Gastroesophageal sphincter (tissue), 4 donors: ENCODE data around the gene STAM. TPM values are rescaled to one million over a fixed set of nuclear protein-coding genes. Genes with fewer than 3 reads are reported as not detected.

Experiments used
- ATAC-seq: fragments of 150-250 bp; one replicate; pipeline ENCODE4 v1.9.1; 2016; ENCODE audit warnings: mild to moderate bottlenecking, moderate library complexity
- H3K27ac ChIP-seq, 4 donors: fragments of 200-600 bp; sonication (generic) in 3 of 4; 1 replicate in 3 of 4; 2 replicates in 1 of 4; pipeline ENCODE4 v1.5.1; 2016 to 2019
- H3K27me3 ChIP-seq: fragments of 200-600 bp; sonication (generic); one replicate; pipeline ENCODE4 v1.5.1; 2019
- H3K36me3 ChIP-seq, 2 donors: fragments of 200-600 bp; sonication (generic); one replicate each; pipeline ENCODE4 v1.5.1; 2019; ENCODE audit warnings: control low read depth in 1 of 2
- H3K4me1 ChIP-seq, 3 donors: fragments of 200-600 bp; sonication (generic); 1 replicate in 2 of 3; 2 replicates in 1 of 3; pipeline ENCODE4 v1.5.1; 2016 to 2019; ENCODE audit warnings: control low read depth in 2 of 3
- H3K4me3 ChIP-seq, 2 donors: fragments of 200-600 bp; sonication (generic); one replicate each; pipeline ENCODE4 v1.5.1; 2019; ENCODE audit warnings: mild to moderate bottlenecking in 1 of 2, moderate library complexity in 1 of 2
- H3K9me3 ChIP-seq, 3 donors: fragments of 200-600 bp; sonication (generic); one replicate each; pipeline ENCODE4 v1.5.1; 2017 to 2019; ENCODE audit warnings: control low read depth in 2 of 3
- EP300 ChIP-seq: sonication (generic); formaldehyde crosslinking; IDR thresholded peaks from one replicate; pipeline ENCODE4 v1.6.1; 2017; ENCODE audit warnings: antibody characterized with exemption, mild to moderate bottlenecking
- POLR2A ChIP-seq, 2 donors: fragments of 450-650 bp; IDR thresholded peaks; one replicate each; pipeline ENCODE4 v1.6.1; 2017; ENCODE audit warnings: antibody characterized with exemption in 2 of 2, mild to moderate bottlenecking in 2 of 2, moderate library complexity in 1 of 2
- POLR2AphosphoS5 ChIP-seq: sonication (generic); formaldehyde crosslinking; IDR thresholded peaks from one replicate; pipeline ENCODE4 v1.6.1; 2017; ENCODE audit warnings: antibody characterized with exemption
- WGBS, 2 donors: methylation state at CpG; one replicate each; pipeline ENCODE4 v1.1.5; 2018; ENCODE audit warnings: low coverage in 1 of 2; 5-methylcytosine and 5-hydroxymethylcytosine counted together
- total RNA-seq, 4 donors: library from RNA; depleted of rRNA; stranded (reverse); fragments of >200 nt; gene quantifications; one replicate each; pipeline ENCODE4 v1.1.0, GENCODE V29; 2016
- TF ChIP-seq, protein P1 (sequence below), 4 experiments: fragments of 200-600 bp in 2 of 4; fragments of 450-650 bp in 2 of 4; sonication (generic) in 1 of 4; IDR thresholded peaks; one replicate each; pipeline ENCODE4 v1.5.1; 2017 to 2019; ENCODE audit warnings: antibody characterized with exemption in 4 of 4, mild to moderate bottlenecking in 2 of 4, moderate library complexity in 2 of 4

Gene STAM
- total RNA-seq, 4 donors from 2014 or later = 14.9 to 192 (median 19.2) TPM

DNA sequence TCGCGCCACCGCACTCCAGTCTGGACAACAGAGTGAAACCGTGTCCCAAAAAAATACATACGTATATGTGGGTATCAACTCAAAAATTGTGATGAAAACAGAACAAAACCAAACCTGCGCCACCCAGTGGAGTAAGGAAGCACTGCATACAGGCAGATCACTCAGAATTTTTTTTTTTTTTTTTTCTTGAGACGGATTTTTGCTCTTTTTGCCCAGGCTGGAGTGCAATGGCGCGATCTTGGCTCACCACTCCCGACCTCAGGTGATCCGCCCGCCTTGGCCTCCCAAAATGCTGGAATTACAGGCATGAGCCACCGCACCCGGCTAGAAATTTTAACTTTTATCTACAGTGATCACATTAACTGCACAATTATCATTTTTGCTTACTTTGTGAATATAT is 99.0 kb downstream of the STAM start:
- Histone ChIP-seq H3K36me3 (no peaks in the 10 kb centered on the region), H3K27me3 (no peaks in the 10 kb centered on the region), H3K4me1 (peaks cover 0 to 7% (median 0%) of the 10 kb centered on the region in 3 donors), H3K4me3 (no peak overlapping the region), H3K9me3 (no peaks in the 10 kb centered on the region), H3K27ac (no peak overlapping the region)
- ATAC-seq = no peak
- WGBS, 2 donors = 5 to 21% methylated on average over 7 to 14 of the region's 14 CpGs
- TF ChIP-seq, protein P1, sequence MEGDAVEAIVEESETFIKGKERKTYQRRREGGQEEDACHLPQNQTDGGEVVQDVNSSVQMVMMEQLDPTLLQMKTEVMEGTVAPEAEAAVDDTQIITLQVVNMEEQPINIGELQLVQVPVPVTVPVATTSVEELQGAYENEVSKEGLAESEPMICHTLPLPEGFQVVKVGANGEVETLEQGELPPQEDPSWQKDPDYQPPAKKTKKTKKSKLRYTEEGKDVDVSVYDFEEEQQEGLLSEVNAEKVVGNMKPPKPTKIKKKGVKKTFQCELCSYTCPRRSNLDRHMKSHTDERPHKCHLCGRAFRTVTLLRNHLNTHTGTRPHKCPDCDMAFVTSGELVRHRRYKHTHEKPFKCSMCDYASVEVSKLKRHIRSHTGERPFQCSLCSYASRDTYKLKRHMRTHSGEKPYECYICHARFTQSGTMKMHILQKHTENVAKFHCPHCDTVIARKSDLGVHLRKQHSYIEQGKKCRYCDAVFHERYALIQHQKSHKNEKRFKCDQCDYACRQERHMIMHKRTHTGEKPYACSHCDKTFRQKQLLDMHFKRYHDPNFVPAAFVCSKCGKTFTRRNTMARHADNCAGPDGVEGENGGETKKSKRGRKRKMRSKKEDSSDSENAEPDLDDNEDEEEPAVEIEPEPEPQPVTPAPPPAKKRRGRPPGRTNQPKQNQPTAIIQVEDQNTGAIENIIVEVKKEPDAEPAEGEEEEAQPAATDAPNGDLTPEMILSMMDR (IDR thresholded peaks at IDR 0.05) = peak; percentile 82 to 96 (median 89)
- TF ChIP-seq POLR2AphosphoS5 = no peak
- no peak for TF ChIP-seq EP300
- no peak for TF ChIP-seq POLR2A (IDR thresholded peaks at IDR 0.05)

DNA sequence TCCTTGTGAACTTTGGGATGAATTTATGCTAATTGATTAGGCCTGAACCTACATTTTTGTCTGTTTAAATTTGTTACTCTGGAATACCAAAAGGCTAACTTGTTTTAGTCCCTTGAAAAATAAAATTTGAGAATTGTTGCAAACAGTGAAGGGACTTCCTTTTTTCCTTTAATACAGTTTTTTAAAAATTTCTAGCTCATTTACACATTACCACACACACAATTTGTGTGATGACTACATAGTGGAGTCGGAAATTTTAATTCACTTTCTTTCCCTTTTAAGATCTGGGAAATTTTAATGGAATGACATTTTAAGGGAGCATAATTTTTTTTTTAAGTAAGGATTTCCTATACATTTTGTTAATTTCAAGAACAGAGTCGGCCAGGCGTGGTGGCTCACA is 99.5 kb downstream of the STAM start:
- peaks cover 0 to 7% (median 0%) of the 10 kb centered on the region in 3 donors for H3K4me1 ChIP-seq
- 90% methylated on average over 1 of the region's 3 CpGs; no CpG with 5 or more reads in 1 of the 2 donors for WGBS, 2 donors
- no peaks in the 10 kb centered on the region for H3K27me3 ChIP-seq
- H3K27ac ChIP-seq = no peak overlapping the region
- no peaks in the 10 kb centered on the region for H3K36me3 ChIP-seq
- H3K9me3 ChIP-seq = no peaks in the 10 kb centered on the region
- no peak overlapping the region for H3K4me3 ChIP-seq
- no peak for ATAC-seq
- TF ChIP-seq, protein P1 (IDR thresholded peaks at IDR 0.05) = no peak
- TF ChIP-seq POLR2AphosphoS5 (no peak), EP300 (no peak), POLR2A (IDR thresholded peaks at IDR 0.05) (no peak)

DNA sequence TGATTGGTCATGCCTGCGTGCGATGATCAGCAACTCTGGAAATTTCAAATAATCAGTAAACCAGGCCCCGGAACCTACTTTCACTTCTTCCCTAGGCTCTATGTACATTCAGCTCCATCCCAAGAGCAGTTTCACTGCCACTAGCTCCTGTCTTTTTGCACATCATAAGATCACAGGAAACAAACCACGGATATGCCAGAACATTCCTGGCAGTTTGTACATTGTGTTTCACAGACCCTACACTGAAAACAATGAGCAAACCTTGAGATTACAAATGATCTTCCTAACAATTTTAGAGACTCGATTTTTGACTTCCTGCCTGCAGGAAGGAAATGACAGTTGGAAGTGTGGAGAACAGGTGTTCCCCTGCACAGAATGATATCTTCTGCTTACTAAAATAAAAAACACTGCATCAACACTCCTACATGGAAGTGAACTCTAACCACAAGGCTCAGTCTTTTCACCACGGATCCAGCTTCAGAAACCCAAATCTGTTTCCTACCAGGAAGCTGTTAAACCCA is 100.5 kb downstream of the STAM start:
- Histone ChIP-seq H3K27me3 (no peaks in the 10 kb centered on the region), H3K27ac (peak overlapping the region in 2 of 4 donors; percentile 20 to 41), H3K9me3 (no peaks in the 10 kb centered on the region), H3K4me3 (no peak overlapping the region), H3K36me3 (no peaks in the 10 kb centered on the region), H3K4me1 (peaks cover 0 to 7% (median 0%) of the 10 kb centered on the region in 3 donors)
- TF ChIP-seq, protein P1 (IDR thresholded peaks at IDR 0.05) = no peak
- no peak for TF ChIP-seq POLR2A (IDR thresholded peaks at IDR 0.05)
- TF ChIP-seq EP300 = no peak
- TF ChIP-seq POLR2AphosphoS5 = no peak
- 69 to 76% methylated on average over 5 to 6 of the region's 6 CpGs for WGBS, 2 donors
- ATAC-seq = peak; percentile 49

DNA sequence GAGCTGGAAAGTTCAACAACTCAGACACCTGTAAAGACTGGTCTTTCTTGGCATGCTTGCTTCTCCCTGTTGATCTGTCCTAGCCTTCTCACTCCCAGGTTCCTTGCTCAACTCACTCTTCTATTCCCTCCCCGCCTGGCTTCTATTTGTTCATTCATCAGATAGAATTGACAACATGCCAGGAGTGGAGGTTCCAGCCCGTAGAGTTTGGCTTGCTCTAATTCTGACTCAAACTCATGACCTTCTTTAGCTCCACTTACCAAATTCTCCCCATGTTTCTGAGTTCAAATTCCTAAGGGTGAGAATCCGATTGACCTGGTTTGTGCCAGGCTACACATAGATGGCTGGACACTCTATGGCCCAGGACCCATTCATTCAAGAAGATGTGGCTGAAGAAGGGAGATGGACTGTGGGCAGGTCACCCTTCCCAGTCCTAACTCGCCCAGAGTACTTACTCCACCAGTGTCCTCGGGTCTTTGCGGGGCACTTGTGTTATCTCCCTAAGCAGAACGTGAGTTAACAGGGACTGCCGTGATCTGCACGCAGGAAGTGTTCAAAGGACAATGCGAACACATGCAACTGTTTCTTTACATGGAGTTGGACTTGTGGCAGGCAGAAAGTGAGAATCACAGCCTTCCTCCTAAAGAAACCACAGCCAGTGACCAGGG is 104.1 kb downstream of the STAM start:
- no peak for ATAC-seq
- peaks cover 0 to 2% (median 0%) of the 10 kb centered on the region in 3 donors for H3K4me1 ChIP-seq
- H3K4me3 ChIP-seq = no peak overlapping the region
- H3K9me3 ChIP-seq = no peaks in the 10 kb centered on the region
- TF ChIP-seq EP300 = no peak
- TF ChIP-seq POLR2AphosphoS5 = no peak
- TF ChIP-seq POLR2A (IDR thresholded peaks at IDR 0.05) = no peak
- TF ChIP-seq, protein P1 (IDR thresholded peaks at IDR 0.05) = no peak
- WGBS, 2 donors = 81 to 85% methylated on average over 6 to 7 of the region's 10 CpGs
- no peak overlapping the region for H3K27ac ChIP-seq
- no peaks in the 10 kb centered on the region for H3K27me3 ChIP-seq
- H3K36me3 ChIP-seq = no peaks in the 10 kb centered on the region

DNA sequence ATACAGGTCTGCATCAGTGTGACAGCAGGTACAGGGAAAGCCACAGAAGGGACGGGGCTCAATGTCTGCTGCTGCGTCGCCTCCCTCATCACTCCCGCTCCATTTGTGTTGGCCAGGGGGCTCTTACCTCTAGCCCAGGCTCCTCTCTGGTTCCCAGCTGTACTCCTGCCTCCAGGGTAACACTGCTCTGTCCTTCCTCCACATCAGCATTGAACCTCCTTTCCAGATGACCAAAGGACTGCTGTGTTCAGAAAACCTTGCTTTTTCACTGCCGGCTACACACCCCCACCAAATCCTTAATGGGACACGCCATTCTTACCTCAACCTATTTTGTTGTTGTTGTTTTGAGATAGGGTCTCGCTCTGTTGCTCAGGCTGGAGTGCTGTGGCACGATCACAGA is 105.9 kb downstream of the STAM start:
- WGBS, 2 donors = 90 to 97% methylated on average over 4 to 7 of the region's 8 CpGs

More for the DNA sequence above, 105.9 kb downstream of the STAM start:
- Histone ChIP-seq H3K4me3 (no peak overlapping the region), H3K27ac (no peak overlapping the region), H3K27me3 (no peaks in the 10 kb centered on the region), H3K36me3 (no peaks in the 10 kb centered on the region), H3K9me3 (no peaks in the 10 kb centered on the region), H3K4me1 (no peaks in the 10 kb centered on the region)
- ATAC-seq = no peak
- TF ChIP-seq, protein P1 (IDR thresholded peaks at IDR 0.05) = no peak
- TF ChIP-seq POLR2A (IDR thresholded peaks at IDR 0.05) (no peak), POLR2AphosphoS5 (no peak), EP300 (no peak)
